GM12878 (cell line): ENCODE results near the gene IPO11. TPM values are rescaled to one million over a fixed set of nuclear protein-coding genes. Genes with fewer than 3 reads are reported as not detected.

Source experiments
- ATAC-seq: fragments of 200-7000 bp; cut with Tn5 transposase; 3 replicates; pipeline ENCODE4 v1.9.1; 2020; ENCODE audit warnings: mild to moderate bottlenecking, moderate library complexity
- BruUV-seq: library from RNA; stranded (reverse); fragments of 400-500 nt; replicated peaks from 2 replicates; lab custom pipeline; 2021; lab: Mats Ljungman, UMichigan
- CTCF ChIA-PET: fragments of 300-600 bp; sonication (Branson Sonifier 250); formaldehyde crosslinking; extraction: SDS; loops from one replicate; lab custom pipeline; 2021; ENCODE audit warnings: inconsistent platforms; lab: Yijun Ruan, JAX
- POLR2A ChIA-PET: fragments of 350-600 bp; formaldehyde crosslinking; extraction: SDS; loops from one replicate; lab custom pipeline; 2021; ENCODE audit warnings: inconsistent platforms; lab: Charles Lee
- RAD21 ChIA-PET: fragments of 300-600 bp; sonication (Branson Sonifier 250); formaldehyde crosslinking; loops from one replicate; lab custom pipeline; 2023; ENCODE audit warnings: antibody characterized with exemption; ENCODE audit not compliant: unreplicated experiment; lab: Charles Lee
- SMC1A ChIA-PET: fragments of 300-600 bp; sonication (Branson Sonifier 250); formaldehyde crosslinking; loops from one replicate; lab custom pipeline; 2023; ENCODE audit not compliant: unreplicated experiment, uncharacterized antibody; lab: Charles Lee
- DNase-seq: peaks from one replicate; pipeline ENCODE4 v3.0.0-alpha.2; 2011; ENCODE audit warnings: low read depth, low spot score
- FAIRE-seq: peaks from 3 replicates; lab custom pipeline; 2011; peaks lifted over from hg19 to GRCh38; lab: Jason Lieb, UNC
- H2AFZ ChIP-seq: 2 replicates; pipeline ENCODE4 v1.6.0; 2011; ENCODE audit warnings: low read depth, low read length, control low read depth; ENCODE audit not compliant: control insufficient read depth
- H3K27ac ChIP-seq: 2 replicates; pipeline ENCODE4 v1.5.1; 2011; ENCODE audit warnings: control low read depth; ENCODE audit not compliant: control insufficient read depth, insufficient read depth
- H3K27me3 ChIP-seq, 2 experiments: replicated peaks in 1 of 2; 2 replicates each; pipeline versions ENCODE4 v1.6.0 to v1.6.1; 2011; ENCODE audit warnings: low read length in 1 of 2; ENCODE audit not compliant: control insufficient read depth in 2 of 2, insufficient read depth in 2 of 2
- H3K36me3 ChIP-seq, 2 experiments: 2 replicates each; pipeline ENCODE4 v1.5.1; 2011; ENCODE audit warnings: low read length in 1 of 2; ENCODE audit not compliant: control insufficient read depth in 2 of 2, insufficient read depth in 2 of 2
- H3K4me1 ChIP-seq: 2 replicates; pipeline ENCODE4 v1.6.1; 2011; ENCODE audit warnings: mild to moderate bottlenecking, low read length, moderate library complexity, mixed read lengths; ENCODE audit not compliant: control insufficient read depth, insufficient read depth
- H3K4me2 ChIP-seq: 2 replicates; pipeline ENCODE4 v1.6.0; 2011; ENCODE audit warnings: control low read depth; ENCODE audit not compliant: control insufficient read depth, insufficient read depth
- H3K4me3 ChIP-seq: fragments of 200-600 bp; sonication (generic); 2 replicates; pipeline ENCODE4 v1.5.1; 2016
- H3K79me2 ChIP-seq: 2 replicates; pipeline ENCODE4 v1.6.0; 2011; ENCODE audit warnings: low read length; ENCODE audit not compliant: control insufficient read depth, insufficient read depth
- H3K9ac ChIP-seq: 2 replicates; pipeline ENCODE4 v1.8.0; 2011; ENCODE audit warnings: low read length, control low read depth, mixed read lengths; ENCODE audit not compliant: control insufficient read depth, insufficient read depth
- H3K9me3 ChIP-seq: replicated peaks from 3 replicates; pipeline ENCODE4 v1.5.1; 2011; ENCODE audit warnings: mild to moderate bottlenecking, low read length; ENCODE audit not compliant: control insufficient read depth, insufficient read depth
- H4K20me1 ChIP-seq: 2 replicates; pipeline ENCODE4 v1.6.0; 2011; ENCODE audit not compliant: control insufficient read depth, insufficient read depth
- CBX3 ChIP-seq: fragments of 200-600 bp; sonication (generic); IDR thresholded peaks from 2 replicates; pipeline ENCODE4 v1.6.1; 2016; ENCODE audit warnings: low read depth, borderline replicate concordance
- GATAD2B ChIP-seq: fragments of 450-650 bp; conservative IDR thresholded peaks from 2 replicates; pipeline ENCODE4 v1.6.1; 2017; ENCODE audit warnings: low read depth, mild to moderate bottlenecking, moderate library complexity
- IKZF1 ChIP-seq: fragments of 450-650 bp; conservative IDR thresholded peaks from 2 replicates; pipeline ENCODE4 v1.6.1; 2017; ENCODE audit warnings: antibody characterized with exemption, mild to moderate bottlenecking
- IKZF2 ChIP-seq, 2 experiments: fragments of 450-650 bp; IDR thresholded peaks; 2 replicates each; pipeline ENCODE4 v1.6.1; 2017; ENCODE audit warnings: mild to moderate bottlenecking in 2 of 2, moderate library complexity in 2 of 2
- IRF5 ChIP-seq: fragments of 450-650 bp; IDR thresholded peaks from 2 replicates; pipeline ENCODE4 v1.6.1; 2017; ENCODE audit warnings: borderline replicate concordance
- NFXL1 ChIP-seq: fragments of 450-650 bp; IDR thresholded peaks from 2 replicates; pipeline ENCODE4 v1.6.1; 2017; ENCODE audit warnings: antibody characterized with exemption, mild to moderate bottlenecking, borderline replicate concordance
- NRF1 ChIP-seq: conservative IDR thresholded peaks from 2 replicates; pipeline ENCODE4 v1.6.1; 2011; ENCODE audit warnings: mild to moderate bottlenecking, low read depth, low read length, improper control_type of control experiment
- PBX3 ChIP-seq: IDR thresholded peaks from 2 replicates; pipeline ENCODE4 v1.6.1; 2011; ENCODE audit warnings: mild to moderate bottlenecking, low read depth, low read length, moderate library complexity; ENCODE audit not compliant: insufficient replicate concordance
- POLR2A ChIP-seq: IDR thresholded peaks from 2 replicates; pipeline ENCODE4 v1.6.1; 2011; ENCODE audit warnings: low read depth, mild to moderate bottlenecking, low read length
- RB1 ChIP-seq: fragments of 450-650 bp; formaldehyde crosslinking; IDR thresholded peaks from 2 replicates; pipeline ENCODE4 v1.6.1; 2017; ENCODE audit warnings: mild to moderate bottlenecking, borderline replicate concordance
- RELA ChIP-seq: fragments of 450-650 bp; IDR thresholded peaks from 2 replicates; pipeline ENCODE4 v1.8.0; 2014; ENCODE audit warnings: borderline replicate concordance; ENCODE audit not compliant: partially characterized antibody
- RFX5 ChIP-seq: IDR thresholded peaks from 2 replicates; pipeline ENCODE4 v1.6.1; 2011; ENCODE audit warnings: low read depth, low read length, improper control_type of control experiment
- SREBF1 ChIP-seq: IDR thresholded peaks from 2 replicates; pipeline ENCODE4 v1.6.1; 2012; ENCODE audit warnings: mild to moderate bottlenecking, low read length
- SUZ12 ChIP-seq: fragments of 200-600 bp; sonication (generic); IDR thresholded peaks from one replicate; pipeline ENCODE4 v1.6.1; 2018; ENCODE audit warnings: antibody characterized with exemption, mild to moderate bottlenecking; ENCODE audit not compliant: unreplicated experiment
- ZBTB11 ChIP-seq: fragments of 450-650 bp; formaldehyde crosslinking; IDR thresholded peaks from 2 replicates; pipeline ENCODE4 v1.5.0; 2022; ENCODE audit warnings: mild to moderate bottlenecking, missing genetic modification characterization
- ZNF384 ChIP-seq: IDR thresholded peaks from 2 replicates; pipeline ENCODE4 v1.6.1; 2012; ENCODE audit warnings: low read depth, mild to moderate bottlenecking, low read length, improper control_type of control experiment, borderline replicate concordance
- ZNF622 ChIP-seq: fragments of 450-650 bp; IDR thresholded peaks from 2 replicates; pipeline ENCODE4 v1.6.1; 2017; ENCODE audit warnings: mild to moderate bottlenecking, inconsistent platforms
- ZZZ3 ChIP-seq: IDR thresholded peaks from 2 replicates; pipeline ENCODE4 v1.6.1; 2011; ENCODE audit warnings: low read depth; ENCODE audit not compliant: control insufficient read depth, insufficient read length
- WGBS: methylation state at CpG from one replicate; pipeline ENCODE4 v1.1.6; 2016; ENCODE audit warnings: low lambda C conversion rate; ENCODE audit not compliant: insufficient replicate concordance, insufficient coverage; ENCODE audit errors: missing lambda C conversion rate; 5-methylcytosine and 5-hydroxymethylcytosine counted together
- in situ Hi-C: fragments of 300-500 bp; cut with MboI; formaldehyde crosslinking; loops from 9 replicates; pipeline ENCODE4 v1.14.3; 2018; ENCODE audit warnings: mixed read lengths
- intact Hi-C: fragments of 100-400 bp; cut with micrococcal nuclease; formaldehyde crosslinking; loops from one replicate; pipeline ENCODE4 v1.14.2; 2022; ENCODE audit not compliant: unreplicated experiment
- polyA plus RNA-seq, 11 experiments: library from polyadenylated mRNA; depleted of rRNA in 4 of 11; unstranded in 6 of 11; stranded (reverse) in 5 of 11; fragments of >200 nt; fragmentation: Nextera tagmentation in 4 of 11; fragmentation: Illumina TruSeq in 1 of 11; extraction: Ambion mirVana in 4 of 11; extraction: Trizol in 1 of 11; gene quantifications; 1 replicate in 1 of 11; 2 replicates in 10 of 11; pipeline versions ENCODE4 v1.2.1 to v1.2.3, GENCODE V29; 2011 to 2016; ENCODE audit warnings: inconsistent platforms in 2 of 11, missing spikeins in 2 of 11, low read depth in 1 of 11
- total RNA-seq, 4 experiments: library from RNA; depleted of rRNA in 3 of 4; stranded (reverse); fragments of >200 nt in 3 of 4; fragmentation: Illumina TruSeq in 1 of 4; extraction: Trizol in 1 of 4; gene quantifications; 2 replicates each; pipeline versions ENCODE4 v1.2.1 to v1.2.3, GENCODE V29; 2013 to 2021

The IPO11 gene
- total and polyA plus RNA-seq, 10 of the 15 experiments (the other 5 are each of a cell fraction or from before 2014, with no cell fraction given), result 14.1 to 49.3 (median 29.8) TPM

GRCh38 chr5:62589504-62589903 is 176.9 kb downstream of the IPO11 start (continued):
- TF ChIP-seq IRF5 (no peak), SUZ12 (no peak), NFXL1 (no peak), IKZF1 (no peak), RELA (no peak), ZZZ3 (no peak), PBX3 (no peak), GATAD2B (no peak), NRF1 (no peak), IKZF2 (IDR thresholded peaks at IDR 0.05) (no peak)

- FAIRE-seq, result no peak
- POLR2A ChIA-PET, result no interaction called here
- H3K4me1 ChIP-seq, result no peaks in the 10 kb centered on the region; the same call in 1 of the 2 replicates
- ATAC-seq, result no peak
- BruUV-seq, result no TSS peak
- in situ Hi-C loops (no loop called here), intact Hi-C loops (no loop called here)
- H3K27ac ChIP-seq, result no peak overlapping the region
- no peaks in the 10 kb centered on the region for H3K79me2 ChIP-seq
- CTCF ChIA-PET, result interaction anchor here (0.9 to 1.2 kb wide), 3 partner anchors 14 to 38 kb away, joined by 3 read pairs; no protein-coding TSS in a partner anchor
- RAD21 ChIA-PET, result no interaction called here
- WGBS, result 89% methylated on average over 2 of the region's 2 CpGs
- H4K20me1 ChIP-seq, result no peaks in the 10 kb centered on the region
- no peak overlapping the region for H3K4me2 ChIP-seq
- H2AFZ ChIP-seq, result no peak overlapping the region
- DNase-seq, result no peak
- no peaks in the 10 kb centered on the region for H3K9me3 ChIP-seq
- peaks cover 0 to 2% of the 10 kb centered on the region in 2 experiments; a peak in 2 of 4 replicates for H3K36me3 ChIP-seq
- no peaks in the 10 kb centered on the region for H3K27me3 ChIP-seq
- H3K4me3 ChIP-seq, result no peak overlapping the region
- SMC1A ChIA-PET, result interaction anchor here (0.7 to 0.9 kb wide), 3 partner anchors 9 to 146 kb away, joined by 3 to 4 read pairs (median 3); no protein-coding TSS in a partner anchor
- H3K9ac ChIP-seq, result no peak overlapping the region
- TF ChIP-seq RB1, result no peak
- no peak for TF ChIP-seq CBX3
- TF ChIP-seq ZBTB11, result no peak
- no peak for TF ChIP-seq POLR2A
- no peak for TF ChIP-seq SREBF1
- TF ChIP-seq RFX5, result no peak
- no peak for TF ChIP-seq ZNF384
- TF ChIP-seq ZNF622, result no peak
These were observed 177.8 kb downstream of the IPO11 start for GRCh38 chr5:62590387-62590786.
